GM12878 (cell line): Measurements from ENCODE around the gene SP110.

ENCODE experiments used
- CTCF ChIP-seq, 3 experiments: IDR thresholded peaks in 2 of 3; conservative IDR thresholded peaks in 1 of 3; 2 replicates each; pipeline ENCODE4 v1.5.1; 2011; ENCODE audit warnings: low read depth in 3 of 3, low read length in 3 of 3, mild to moderate bottlenecking in 3 of 3, control low read depth in 2 of 3, moderate library complexity in 2 of 3, inconsistent platforms in 1 of 3, mixed read lengths in 1 of 3; ENCODE audit not compliant: control insufficient read depth in 2 of 3, insufficient read depth in 1 of 3; ENCODE audit errors: extremely low read depth in 1 of 3
- ESRRA ChIP-seq: IDR thresholded peaks from 2 replicates; pipeline ENCODE4 v1.6.1; 2012; ENCODE audit warnings: mild to moderate bottlenecking, low read length, improper control_type of control experiment
- EZH2 ChIP-seq: IDR thresholded peaks from 2 replicates; pipeline ENCODE4 v1.6.1; 2012; ENCODE audit warnings: low read depth, mild to moderate bottlenecking, control low read depth, inconsistent platforms, low read length, borderline replicate concordance; ENCODE audit not compliant: control insufficient read depth
- GABPA ChIP-seq: IDR thresholded peaks from 2 replicates; pipeline ENCODE4 v1.6.1; 2014; ENCODE audit warnings: antibody characterized with exemption, low read depth, mild to moderate bottlenecking, inconsistent platforms
- HDAC6 ChIP-seq: fragments of 200-600 bp; sonication (generic); IDR thresholded peaks from one replicate; pipeline ENCODE4 v1.8.0; 2017; ENCODE audit warnings: antibody characterized with exemption; ENCODE audit not compliant: unreplicated experiment
- LARP7 ChIP-seq: fragments of 450-650 bp; IDR thresholded peaks from 2 replicates; pipeline ENCODE4 v1.6.1; 2017; ENCODE audit warnings: mild to moderate bottlenecking
- POLR2AphosphoS5 ChIP-seq: IDR thresholded peaks from 2 replicates; pipeline ENCODE4 v1.6.1; 2011; ENCODE audit warnings: mild to moderate bottlenecking, low read length, inconsistent platforms
- RFX5 ChIP-seq: IDR thresholded peaks from 2 replicates; pipeline ENCODE4 v1.6.1; 2011; ENCODE audit warnings: low read depth, low read length, improper control_type of control experiment
- SP1 ChIP-seq: IDR thresholded peaks from one replicate; pipeline ENCODE4 v1.6.1; 2011; ENCODE audit warnings: low read depth, low read length
- STAT3 ChIP-seq: IDR thresholded peaks from 2 replicates; pipeline ENCODE4 v1.6.1; 2011; ENCODE audit warnings: low read depth, low read length, improper control_type of control experiment
- TAF1 ChIP-seq: IDR thresholded peaks from 2 replicates; pipeline ENCODE4 v1.6.1; 2011; ENCODE audit warnings: mild to moderate bottlenecking, low read depth, low read length, borderline replicate concordance
- TARDBP ChIP-seq: IDR thresholded peaks from 2 replicates; pipeline ENCODE4 v1.6.1; 2016; ENCODE audit warnings: borderline replicate concordance
- TF ChIP-seq, protein P1 (sequence below): IDR thresholded peaks from 2 replicates; pipeline ENCODE4 v1.6.1; 2012; ENCODE audit warnings: mild to moderate bottlenecking, low read depth, low read length

GRCh38 chr2:230172852-230173251 lies 46.9 kb downstream of the SP110 start:
- TF ChIP-seq STAT3, result no peak
- TF ChIP-seq ESRRA, result no peak
- TF ChIP-seq CTCF (IDR thresholded peaks at IDR 0.05 in 2 of 3, conservative IDR thresholded peaks at IDR 0.05 in 1 of 3; ENCODE audit: control insufficient read depth in 2 of 3, extremely low read depth in 1 of 3, insufficient read depth in 1 of 3, low read depth in 3 of 3, low read length in 3 of 3), result no peak
- no peak for TF ChIP-seq GABPA
- no peak for TF ChIP-seq SP1
- TF ChIP-seq POLR2AphosphoS5, result no peak
- TF ChIP-seq EZH2, result no peak
- TF ChIP-seq HDAC6, result no peak
- TF ChIP-seq, protein P1, sequence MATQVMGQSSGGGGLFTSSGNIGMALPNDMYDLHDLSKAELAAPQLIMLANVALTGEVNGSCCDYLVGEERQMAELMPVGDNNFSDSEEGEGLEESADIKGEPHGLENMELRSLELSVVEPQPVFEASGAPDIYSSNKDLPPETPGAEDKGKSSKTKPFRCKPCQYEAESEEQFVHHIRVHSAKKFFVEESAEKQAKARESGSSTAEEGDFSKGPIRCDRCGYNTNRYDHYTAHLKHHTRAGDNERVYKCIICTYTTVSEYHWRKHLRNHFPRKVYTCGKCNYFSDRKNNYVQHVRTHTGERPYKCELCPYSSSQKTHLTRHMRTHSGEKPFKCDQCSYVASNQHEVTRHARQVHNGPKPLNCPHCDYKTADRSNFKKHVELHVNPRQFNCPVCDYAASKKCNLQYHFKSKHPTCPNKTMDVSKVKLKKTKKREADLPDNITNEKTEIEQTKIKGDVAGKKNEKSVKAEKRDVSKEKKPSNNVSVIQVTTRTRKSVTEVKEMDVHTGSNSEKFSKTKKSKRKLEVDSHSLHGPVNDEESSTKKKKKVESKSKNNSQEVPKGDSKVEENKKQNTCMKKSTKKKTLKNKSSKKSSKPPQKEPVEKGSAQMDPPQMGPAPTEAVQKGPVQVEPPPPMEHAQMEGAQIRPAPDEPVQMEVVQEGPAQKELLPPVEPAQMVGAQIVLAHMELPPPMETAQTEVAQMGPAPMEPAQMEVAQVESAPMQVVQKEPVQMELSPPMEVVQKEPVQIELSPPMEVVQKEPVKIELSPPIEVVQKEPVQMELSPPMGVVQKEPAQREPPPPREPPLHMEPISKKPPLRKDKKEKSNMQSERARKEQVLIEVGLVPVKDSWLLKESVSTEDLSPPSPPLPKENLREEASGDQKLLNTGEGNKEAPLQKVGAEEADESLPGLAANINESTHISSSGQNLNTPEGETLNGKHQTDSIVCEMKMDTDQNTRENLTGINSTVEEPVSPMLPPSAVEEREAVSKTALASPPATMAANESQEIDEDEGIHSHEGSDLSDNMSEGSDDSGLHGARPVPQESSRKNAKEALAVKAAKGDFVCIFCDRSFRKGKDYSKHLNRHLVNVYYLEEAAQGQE, result no peak
- no peak for TF ChIP-seq LARP7
- TF ChIP-seq RFX5, result no peak
- TF ChIP-seq TARDBP, result no peak
- no peak for TF ChIP-seq TAF1
